Muscle layer of colon (tissue), 2 donors: ENCODE measurements around the gene NEUROD1.

ENCODE experiments used
- H3K27ac ChIP-seq: one replicate; pipeline ENCODE4 v1.7.0; 2013; ENCODE audit warnings: low read depth, mild to moderate bottlenecking, low read length, moderate library complexity
- H3K27me3 ChIP-seq, 2 donors: one replicate each; pipeline ENCODE4 v1.7.0; 2013; ENCODE audit warnings: low read length in 2 of 2, mild to moderate bottlenecking in 2 of 2; ENCODE audit not compliant: insufficient read depth in 2 of 2, control insufficient read depth in 1 of 2
- H3K36me3 ChIP-seq: one replicate; pipeline ENCODE4 v1.7.0; 2013; ENCODE audit warnings: mild to moderate bottlenecking, low read length; ENCODE audit not compliant: insufficient read depth
- H3K4me1 ChIP-seq: one replicate; pipeline ENCODE4 v1.7.0; 2013; ENCODE audit warnings: mild to moderate bottlenecking, low read length; ENCODE audit not compliant: insufficient read depth
- H3K4me3 ChIP-seq, 2 donors: one replicate each; pipeline ENCODE4 v1.7.0; 2013; ENCODE audit warnings: low read length in 2 of 2, low read depth in 1 of 2, mild to moderate bottlenecking in 1 of 2, moderate library complexity in 1 of 2
- H3K9ac ChIP-seq: one replicate; pipeline ENCODE4 v1.7.0; 2013; ENCODE audit warnings: low read length
- H3K9me3 ChIP-seq: one replicate; pipeline ENCODE4 v1.7.0; 2013; ENCODE audit warnings: mild to moderate bottlenecking, low read length
- donor health status: abdominal sarcoma.
- donor health status: Adenocarcinoma of cecum.

The NEUROD1 gene

DNA sequence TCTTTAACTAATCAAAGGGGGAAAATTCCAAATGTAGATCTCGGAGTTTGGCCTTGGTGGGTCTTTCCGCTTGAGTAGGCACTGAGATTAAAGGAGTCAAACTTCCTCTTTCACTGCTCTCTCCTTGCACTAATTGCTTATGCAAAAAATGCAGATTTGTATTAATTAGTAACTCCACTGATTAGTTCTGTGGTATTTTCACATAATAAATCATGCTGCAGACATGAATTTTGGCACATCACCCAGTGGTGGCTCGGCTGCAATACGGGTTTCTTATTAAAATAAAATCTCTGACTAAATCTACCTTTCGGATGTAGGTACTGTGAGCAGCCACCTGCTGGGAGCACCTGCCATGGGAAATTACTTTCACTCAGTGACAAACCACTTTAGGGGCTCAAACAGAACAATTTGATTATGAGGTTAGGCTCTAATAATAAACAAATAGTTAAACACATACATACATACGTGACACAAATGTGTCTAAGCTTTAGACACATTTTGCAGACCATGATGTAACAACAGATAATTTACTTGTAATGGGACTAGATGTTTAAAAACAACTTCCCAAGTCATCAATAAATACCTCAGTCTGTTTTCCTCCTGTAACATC lies 6.4 kb upstream of the NEUROD1 start:
- H3K27ac ChIP-seq = no peak overlapping the region
- H3K27me3 ChIP-seq = peaks cover 28 to 37% of the 10 kb centered on the region in 2 donors
- peaks cover 8% of the 10 kb centered on the region for H3K4me1 ChIP-seq

GRCh38 chr2:181685150-181685688 lies 4.9 kb upstream of the NEUROD1 start:
- Histone ChIP-seq H3K36me3 (no peaks in the 10 kb centered on the region), H3K9ac (no peak overlapping the region), H3K4me3 (no peak overlapping the region), H3K9me3 (no peaks in the 10 kb centered on the region), H3K27ac (no peak overlapping the region), H3K27me3 (peaks cover 41 to 51% of the 10 kb centered on the region in 2 donors), H3K4me1 (peaks cover 15% of the 10 kb centered on the region)

More for the DNA sequence above, 6.4 kb upstream of the NEUROD1 start:
- Histone ChIP-seq H3K9me3 (no peaks in the 10 kb centered on the region), H3K36me3 (no peaks in the 10 kb centered on the region), H3K4me3 (no peak overlapping the region), H3K9ac (no peak overlapping the region)

GRCh38 chr2:181684454-181685149 lies 4.3 kb upstream of the NEUROD1 start:
- Histone ChIP-seq H3K4me1 (peaks cover 15% of the 10 kb centered on the region), H3K4me3 (no peak overlapping the region), H3K36me3 (no peaks in the 10 kb centered on the region), H3K27me3 (peaks cover 47 to 57% of the 10 kb centered on the region in 2 donors), H3K9me3 (no peaks in the 10 kb centered on the region), H3K9ac (no peak overlapping the region), H3K27ac (no peak overlapping the region)

GRCh38 chr2:181683518-181684453 lies 3.5 kb upstream of the NEUROD1 start:
- H3K36me3 ChIP-seq = no peaks in the 10 kb centered on the region
- no peaks in the 10 kb centered on the region for H3K9me3 ChIP-seq
- no peak overlapping the region for H3K27ac ChIP-seq
- H3K9ac ChIP-seq = no peak overlapping the region
- H3K27me3 ChIP-seq = peaks cover 55 to 65% of the 10 kb centered on the region in 2 donors
- H3K4me1 ChIP-seq = peaks cover 15% of the 10 kb centered on the region
- no peak overlapping the region for H3K4me3 ChIP-seq

- Histone ChIP-seq H3K4me1 (peaks cover 15% of the 10 kb centered on the region), H3K4me3 (no peak overlapping the region), H3K9me3 (no peaks in the 10 kb centered on the region), H3K27me3 (peaks cover 62 to 73% of the 10 kb centered on the region in 2 donors), H3K36me3 (no peaks in the 10 kb centered on the region), H3K27ac (no peak overlapping the region), H3K9ac (no peak overlapping the region)
Measured at GRCh38 chr2:181682795-181683517, 2.6 kb upstream of the NEUROD1 start.

DNA sequence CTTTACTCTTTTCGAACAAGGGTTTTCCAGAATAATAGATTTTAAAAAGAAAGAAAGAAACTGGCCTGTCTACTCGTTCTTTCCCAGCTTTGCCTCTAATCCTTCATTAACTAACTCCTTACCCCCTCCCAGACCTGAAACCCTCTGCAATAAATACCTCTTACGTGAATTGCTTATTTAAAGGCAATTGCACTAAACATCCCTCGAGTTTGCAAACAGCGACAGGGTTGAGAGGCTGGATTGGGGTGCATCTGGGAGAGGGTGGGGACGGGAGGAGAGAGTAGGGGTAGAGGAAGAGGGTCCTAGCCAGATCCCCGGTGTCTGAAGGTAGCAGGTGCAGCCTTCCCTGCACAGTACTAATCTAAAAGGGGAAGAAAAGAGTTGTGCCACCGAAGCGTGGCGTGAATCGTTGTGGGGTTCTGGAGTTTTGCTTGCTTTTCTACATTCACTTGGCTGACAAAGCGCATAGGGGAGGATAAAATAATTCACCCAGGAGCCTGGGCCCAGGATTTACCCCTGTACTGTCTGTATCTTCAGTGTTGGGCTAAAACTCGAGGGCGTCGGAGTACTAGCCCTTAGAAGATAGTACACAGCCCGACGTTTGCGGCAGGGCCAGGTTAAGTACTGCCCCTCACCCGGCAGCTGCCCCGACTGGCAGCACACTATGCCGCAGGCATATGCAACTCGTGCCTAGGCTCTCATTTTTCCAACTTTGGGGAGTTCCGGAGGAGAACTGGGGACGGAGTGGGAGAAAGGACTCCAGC lies 1.9 kb upstream of the NEUROD1 start:
- no peaks in the 10 kb centered on the region for H3K9me3 ChIP-seq
- no peaks in the 10 kb centered on the region for H3K36me3 ChIP-seq
- no peak overlapping the region for H3K9ac ChIP-seq
- no peak overlapping the region for H3K4me3 ChIP-seq
- peaks cover 15% of the 10 kb centered on the region for H3K4me1 ChIP-seq
- peaks cover 66 to 78% of the 10 kb centered on the region in 2 donors for H3K27me3 ChIP-seq
- H3K27ac ChIP-seq = no peak overlapping the region

- no peaks in the 10 kb centered on the region for H3K36me3 ChIP-seq
Measured at GRCh38 chr2:181680937-181681811, 857 bp upstream of the NEUROD1 start.

GRCh38 chr2:181679544-181679979 lies 755 bp downstream of the NEUROD1 start:
- Histone ChIP-seq H3K4me3 (no peak overlapping the region), H3K36me3 (no peaks in the 10 kb centered on the region), H3K27me3 (peaks cover 61 to 69% of the 10 kb centered on the region in 2 donors), H3K9me3 (no peaks in the 10 kb centered on the region), H3K27ac (no peak overlapping the region), H3K9ac (no peak overlapping the region), H3K4me1 (peaks cover 15% of the 10 kb centered on the region)

More at GRCh38 chr2:181680937-181681811, 857 bp upstream of the NEUROD1 start:
- Histone ChIP-seq H3K4me1 (peaks cover 15% of the 10 kb centered on the region), H3K27ac (no peak overlapping the region), H3K9ac (no peak overlapping the region), H3K27me3 (peaks cover 66 to 78% of the 10 kb centered on the region in 2 donors), H3K4me3 (no peak overlapping the region), H3K9me3 (no peaks in the 10 kb centered on the region)

DNA sequence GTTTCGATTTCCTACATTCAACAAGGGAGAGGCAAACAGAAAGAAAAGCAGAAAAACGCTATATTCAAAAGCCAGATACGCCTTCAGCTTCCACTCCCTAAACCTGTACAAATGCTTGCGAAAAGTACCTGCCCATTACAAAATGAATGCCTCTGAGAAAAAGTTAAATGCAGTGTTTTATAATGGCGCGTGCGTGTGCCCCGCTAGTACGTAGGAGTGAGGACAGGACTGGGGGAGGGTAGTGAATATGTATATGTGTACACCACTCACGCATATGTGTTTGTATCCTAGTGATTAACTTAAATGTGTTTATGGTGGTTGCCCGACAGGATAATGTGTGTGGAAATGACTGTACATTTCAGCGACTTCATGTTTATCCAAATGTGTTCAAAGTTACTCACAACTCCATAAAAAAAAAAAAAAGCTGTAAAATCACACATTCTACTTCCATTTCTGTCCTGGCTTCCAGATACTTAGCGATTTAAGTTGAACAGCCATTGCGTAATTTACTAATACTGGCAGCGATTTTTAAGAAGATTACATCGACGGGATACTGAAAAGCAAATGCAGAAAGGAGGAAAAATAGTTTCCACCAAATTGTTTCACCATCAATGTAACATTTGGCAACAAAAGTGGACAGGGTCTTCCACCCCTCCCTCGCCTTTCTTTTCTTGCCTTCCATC lies 1.3 kb downstream of the NEUROD1 start:
- Histone ChIP-seq H3K27ac (no peak overlapping the region), H3K9ac (no peak overlapping the region), H3K27me3 (peaks cover 56 to 63% of the 10 kb centered on the region in 2 donors), H3K9me3 (no peaks in the 10 kb centered on the region), H3K4me1 (peaks cover 15% of the 10 kb centered on the region), H3K36me3 (no peaks in the 10 kb centered on the region), H3K4me3 (no peak overlapping the region)
